SH-SY5Y (cell line): ENCODE data around the gene EPS15.

Experiments
- GATA2 ChIP-seq: IDR thresholded peaks from 2 replicates; pipeline ENCODE4 v1.6.1; 2011; ENCODE audit warnings: mild to moderate bottlenecking, low read depth, low read length
- GATA3 ChIP-seq: IDR thresholded peaks from 2 replicates; pipeline ENCODE4 v1.6.1; 2011; ENCODE audit warnings: low read depth, mild to moderate bottlenecking, low read length, moderate library complexity

GRCh38 chr1:51309291-51309690 is 209.8 kb downstream of the EPS15 start:
- no peak for TF ChIP-seq GATA2
- TF ChIP-seq GATA3: no peak
